WTC11 (cell line): ENCODE data around the gene PREP. TPM values are rescaled to one million over a fixed set of nuclear protein-coding genes. Genes with fewer than 3 reads are reported as not detected.

ENCODE experiments used
- ATAC-seq: fragments of 200-7000 bp; cut with Tn5 transposase; 2 replicates; pipeline ENCODE4 v1.10.0; 2021; ENCODE audit warnings: mild to moderate bottlenecking, moderate library complexity
- CTCF ChIA-PET: fragments of 300-600 bp; sonication (Branson Sonifier 250); formaldehyde crosslinking; loops from one replicate; lab custom pipeline; 2021; ENCODE audit warnings: antibody characterized with exemption; lab: Charles Lee
- POLR2A ChIA-PET: fragments of 350-600 bp; sonication (Branson Sonifier 250); formaldehyde crosslinking; loops from one replicate; lab custom pipeline; 2021; ENCODE audit warnings: antibody characterized with exemption; lab: Charles Lee
- DNase-seq: peaks from one replicate; pipeline ENCODE4 v3.0.0; 2021; ENCODE audit warnings: low spot score
- H3K27ac Mint-ChIP-seq: 2 replicates; pipeline ENCODE4 v1.8.0; 2021; ENCODE audit warnings: mixed read lengths
- H3K27me3 Mint-ChIP-seq: 2 replicates; pipeline ENCODE4 v1.8.0; 2021; ENCODE audit warnings: low read depth, mild to moderate bottlenecking, moderate library complexity, mixed read lengths
- H3K36me3 Mint-ChIP-seq: 2 replicates; pipeline ENCODE4 v1.8.0; 2021; ENCODE audit warnings: mixed read lengths
- H3K4me1 Mint-ChIP-seq: 2 replicates; pipeline ENCODE4 v1.8.0; 2022; ENCODE audit warnings: mixed read lengths
- H3K4me3 Mint-ChIP-seq: 2 replicates; pipeline ENCODE4 v1.8.0; 2021; ENCODE audit warnings: mild to moderate bottlenecking, moderate library complexity, mixed read lengths
- H3K9me3 Mint-ChIP-seq: 2 replicates; pipeline ENCODE4 v1.8.0; 2021; ENCODE audit warnings: mixed read lengths
- ATF1 ChIP-seq: sonication (generic); formaldehyde crosslinking; IDR thresholded peaks from 2 replicates; pipeline ENCODE4 v1.8.1; 2023; ENCODE audit warnings: mild to moderate bottlenecking, moderate library complexity, missing genetic modification reagents
- FOXJ3 ChIP-seq: sonication (generic); formaldehyde crosslinking; IDR thresholded peaks from 2 replicates; pipeline ENCODE4 v1.9.0; 2021; ENCODE audit warnings: missing genetic modification reagents, mild to moderate bottlenecking, borderline replicate concordance
- FOXP1 ChIP-seq: sonication (generic); formaldehyde crosslinking; IDR thresholded peaks from 2 replicates; pipeline ENCODE4 v1.8.0; 2022; ENCODE audit warnings: missing genetic modification reagents, mild to moderate bottlenecking, moderate library complexity, borderline replicate concordance
- GRHL2 ChIP-seq: fragments of 250-450 bp; sonication (Bioruptor Pico); IDR thresholded peaks from 2 replicates; pipeline ENCODE4 v1.8.0; 2022; ENCODE audit warnings: mild to moderate bottlenecking, moderate library complexity; ENCODE audit not compliant: insufficient replicate concordance, severe bottlenecking
- IRF2 ChIP-seq: sonication (generic); formaldehyde crosslinking; IDR thresholded peaks from 2 replicates; pipeline ENCODE4 v1.8.0; 2022; ENCODE audit warnings: low read depth, missing genetic modification reagents, borderline replicate concordance
- NFE2L1 ChIP-seq: sonication (generic); formaldehyde crosslinking; IDR thresholded peaks from 2 replicates; pipeline ENCODE4 v1.8.1; 2023; ENCODE audit warnings: missing genetic modification reagents
- NFYB ChIP-seq: sonication (generic); formaldehyde crosslinking; conservative IDR thresholded peaks from 2 replicates; pipeline ENCODE4 v1.8.0; 2022; ENCODE audit warnings: low read depth, missing genetic modification reagents
- OVOL2 ChIP-seq: fragments of 250-450 bp; sonication (Bioruptor Pico); IDR thresholded peaks from 2 replicates; pipeline ENCODE4 v1.9.0; 2021; ENCODE audit warnings: mild to moderate bottlenecking, borderline replicate concordance
- SOX15 ChIP-seq: fragments of 250-450 bp; sonication (Bioruptor Pico); IDR thresholded peaks from 2 replicates; pipeline ENCODE4 v1.9.0; 2021; ENCODE audit warnings: mild to moderate bottlenecking
- TEAD4 ChIP-seq: sonication (generic); formaldehyde crosslinking; IDR thresholded peaks from 2 replicates; pipeline ENCODE4 v1.8.0; 2022; ENCODE audit warnings: mild to moderate bottlenecking, missing genetic modification reagents
- ZNF121 ChIP-seq: sonication (generic); formaldehyde crosslinking; IDR thresholded peaks from 2 replicates; pipeline ENCODE4 v1.8.0; 2023; ENCODE audit warnings: missing genetic modification reagents
- ZNF219 ChIP-seq: sonication (generic); formaldehyde crosslinking; IDR thresholded peaks from 2 replicates; pipeline ENCODE4 v1.8.0; 2023; ENCODE audit warnings: missing genetic modification reagents, mild to moderate bottlenecking, borderline replicate concordance
- ZNF396 ChIP-seq: fragments of 250-450 bp; sonication (Bioruptor Pico); IDR thresholded peaks from 2 replicates; pipeline ENCODE4 v1.8.0; 2021; ENCODE audit warnings: mild to moderate bottlenecking, moderate library complexity, borderline replicate concordance
- total RNA-seq: library from RNA; stranded (reverse); gene quantifications from 3 replicates; pipeline ENCODE4 v1.2.3, GENCODE V29; 2021
- TF ChIP-seq, protein P1 (sequence below): sonication (generic); formaldehyde crosslinking; IDR thresholded peaks from 2 replicates; pipeline ENCODE4 v1.8.1; 2022; ENCODE audit warnings: mild to moderate bottlenecking, missing genetic modification reagents, moderate library complexity, borderline replicate concordance
- TF ChIP-seq, protein P2 (sequence below): sonication (generic); formaldehyde crosslinking; conservative IDR thresholded peaks from 2 replicates; pipeline ENCODE4 v1.8.1; 2023; ENCODE audit warnings: mild to moderate bottlenecking, low read depth, missing genetic modification reagents, moderate library complexity
- TF ChIP-seq, protein P3 (sequence below): fragments of 250-450 bp; sonication (Bioruptor Pico); IDR thresholded peaks from 2 replicates; pipeline ENCODE4 v1.9.0; 2021; ENCODE audit warnings: mild to moderate bottlenecking, borderline replicate concordance
- TF ChIP-seq, protein P4 (sequence below): sonication (generic); formaldehyde crosslinking; IDR thresholded peaks from 2 replicates; pipeline ENCODE4 v1.8.1; 2023; ENCODE audit warnings: mild to moderate bottlenecking, missing genetic modification reagents, moderate library complexity
- TF ChIP-seq, protein P5 (sequence below): sonication (generic); formaldehyde crosslinking; IDR thresholded peaks from 2 replicates; pipeline ENCODE4 v1.8.0; 2023; ENCODE audit warnings: missing genetic modification reagents

PREP gene
- total RNA-seq, 1 experiment from 2014 or later: 58.8 TPM

DNA sequence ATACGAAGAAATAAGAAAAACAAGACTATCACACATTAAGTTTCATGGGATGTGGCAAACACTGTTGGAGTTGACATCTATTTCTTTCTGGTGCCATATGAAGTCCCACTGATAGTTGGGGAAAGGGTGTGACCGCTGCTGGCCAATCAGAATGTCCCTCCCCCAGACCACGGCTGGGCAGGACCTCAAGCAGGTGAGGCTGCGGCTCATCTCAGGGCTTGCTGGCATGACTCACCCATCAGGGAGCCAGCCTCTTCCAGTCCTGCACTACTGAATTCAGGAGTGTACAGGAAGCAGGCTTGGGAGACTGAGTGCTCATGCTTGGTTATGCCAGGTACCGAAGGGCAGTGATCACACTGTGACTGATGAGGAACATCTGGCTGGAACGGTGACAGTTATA is 18.9 kb downstream of the PREP start:
- no peaks in the 10 kb centered on the region for H3K27me3 Mint-ChIP-seq
- H3K36me3 Mint-ChIP-seq: peaks cover 5% of the 10 kb centered on the region
- POLR2A ChIA-PET: no interaction called here
- H3K4me3 Mint-ChIP-seq: no peak overlapping the region
- DNase-seq: no peak
- ATAC-seq: peak; percentile 41; the same call in 1 of the 2 replicates
- H3K27ac Mint-ChIP-seq: peak overlapping the region; percentile 38; the same call in 1 of the 2 replicates
- H3K9me3 Mint-ChIP-seq: no peaks in the 10 kb centered on the region
- CTCF ChIA-PET: no interaction called here
- TF ChIP-seq TEAD4 (CRISPR knock-in tag) (no peak), FOXJ3 (no peak), ATF1 (CRISPR knock-in tag) (no peak), OVOL2 (no peak), ZNF219 (CRISPR knock-in tag) (no peak), IRF2 (CRISPR knock-in tag) (no peak), ZNF396 (CRISPR knock-in tag) (no peak), GRHL2 (CRISPR knock-in tag) (no peak), NFYB (CRISPR knock-in tag) (no peak), ZNF121 (no peak), NFE2L1 (CRISPR knock-in tag) (no peak), FOXP1 (CRISPR knock-in tag) (no peak), SOX15 (CRISPR knock-in tag) (no peak)
- TF ChIP-seq, protein P1, sequence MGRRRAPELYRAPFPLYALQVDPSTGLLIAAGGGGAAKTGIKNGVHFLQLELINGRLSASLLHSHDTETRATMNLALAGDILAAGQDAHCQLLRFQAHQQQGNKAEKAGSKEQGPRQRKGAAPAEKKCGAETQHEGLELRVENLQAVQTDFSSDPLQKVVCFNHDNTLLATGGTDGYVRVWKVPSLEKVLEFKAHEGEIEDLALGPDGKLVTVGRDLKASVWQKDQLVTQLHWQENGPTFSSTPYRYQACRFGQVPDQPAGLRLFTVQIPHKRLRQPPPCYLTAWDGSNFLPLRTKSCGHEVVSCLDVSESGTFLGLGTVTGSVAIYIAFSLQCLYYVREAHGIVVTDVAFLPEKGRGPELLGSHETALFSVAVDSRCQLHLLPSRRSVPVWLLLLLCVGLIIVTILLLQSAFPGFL (CRISPR knock-in tag): no peak
- TF ChIP-seq, protein P2, sequence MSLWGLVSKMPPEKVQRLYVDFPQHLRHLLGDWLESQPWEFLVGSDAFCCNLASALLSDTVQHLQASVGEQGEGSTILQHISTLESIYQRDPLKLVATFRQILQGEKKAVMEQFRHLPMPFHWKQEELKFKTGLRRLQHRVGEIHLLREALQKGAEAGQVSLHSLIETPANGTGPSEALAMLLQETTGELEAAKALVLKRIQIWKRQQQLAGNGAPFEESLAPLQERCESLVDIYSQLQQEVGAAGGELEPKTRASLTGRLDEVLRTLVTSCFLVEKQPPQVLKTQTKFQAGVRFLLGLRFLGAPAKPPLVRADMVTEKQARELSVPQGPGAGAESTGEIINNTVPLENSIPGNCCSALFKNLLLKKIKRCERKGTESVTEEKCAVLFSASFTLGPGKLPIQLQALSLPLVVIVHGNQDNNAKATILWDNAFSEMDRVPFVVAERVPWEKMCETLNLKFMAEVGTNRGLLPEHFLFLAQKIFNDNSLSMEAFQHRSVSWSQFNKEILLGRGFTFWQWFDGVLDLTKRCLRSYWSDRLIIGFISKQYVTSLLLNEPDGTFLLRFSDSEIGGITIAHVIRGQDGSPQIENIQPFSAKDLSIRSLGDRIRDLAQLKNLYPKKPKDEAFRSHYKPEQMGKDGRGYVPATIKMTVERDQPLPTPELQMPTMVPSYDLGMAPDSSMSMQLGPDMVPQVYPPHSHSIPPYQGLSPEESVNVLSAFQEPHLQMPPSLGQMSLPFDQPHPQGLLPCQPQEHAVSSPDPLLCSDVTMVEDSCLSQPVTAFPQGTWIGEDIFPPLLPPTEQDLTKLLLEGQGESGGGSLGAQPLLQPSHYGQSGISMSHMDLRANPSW (CRISPR knock-in tag): no peak
- TF ChIP-seq, protein P3, sequence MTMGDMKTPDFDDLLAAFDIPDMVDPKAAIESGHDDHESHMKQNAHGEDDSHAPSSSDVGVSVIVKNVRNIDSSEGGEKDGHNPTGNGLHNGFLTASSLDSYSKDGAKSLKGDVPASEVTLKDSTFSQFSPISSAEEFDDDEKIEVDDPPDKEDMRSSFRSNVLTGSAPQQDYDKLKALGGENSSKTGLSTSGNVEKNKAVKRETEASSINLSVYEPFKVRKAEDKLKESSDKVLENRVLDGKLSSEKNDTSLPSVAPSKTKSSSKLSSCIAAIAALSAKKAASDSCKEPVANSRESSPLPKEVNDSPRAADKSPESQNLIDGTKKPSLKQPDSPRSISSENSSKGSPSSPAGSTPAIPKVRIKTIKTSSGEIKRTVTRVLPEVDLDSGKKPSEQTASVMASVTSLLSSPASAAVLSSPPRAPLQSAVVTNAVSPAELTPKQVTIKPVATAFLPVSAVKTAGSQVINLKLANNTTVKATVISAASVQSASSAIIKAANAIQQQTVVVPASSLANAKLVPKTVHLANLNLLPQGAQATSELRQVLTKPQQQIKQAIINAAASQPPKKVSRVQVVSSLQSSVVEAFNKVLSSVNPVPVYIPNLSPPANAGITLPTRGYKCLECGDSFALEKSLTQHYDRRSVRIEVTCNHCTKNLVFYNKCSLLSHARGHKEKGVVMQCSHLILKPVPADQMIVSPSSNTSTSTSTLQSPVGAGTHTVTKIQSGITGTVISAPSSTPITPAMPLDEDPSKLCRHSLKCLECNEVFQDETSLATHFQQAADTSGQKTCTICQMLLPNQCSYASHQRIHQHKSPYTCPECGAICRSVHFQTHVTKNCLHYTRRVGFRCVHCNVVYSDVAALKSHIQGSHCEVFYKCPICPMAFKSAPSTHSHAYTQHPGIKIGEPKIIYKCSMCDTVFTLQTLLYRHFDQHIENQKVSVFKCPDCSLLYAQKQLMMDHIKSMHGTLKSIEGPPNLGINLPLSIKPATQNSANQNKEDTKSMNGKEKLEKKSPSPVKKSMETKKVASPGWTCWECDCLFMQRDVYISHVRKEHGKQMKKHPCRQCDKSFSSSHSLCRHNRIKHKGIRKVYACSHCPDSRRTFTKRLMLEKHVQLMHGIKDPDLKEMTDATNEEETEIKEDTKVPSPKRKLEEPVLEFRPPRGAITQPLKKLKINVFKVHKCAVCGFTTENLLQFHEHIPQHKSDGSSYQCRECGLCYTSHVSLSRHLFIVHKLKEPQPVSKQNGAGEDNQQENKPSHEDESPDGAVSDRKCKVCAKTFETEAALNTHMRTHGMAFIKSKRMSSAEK (CRISPR knock-in tag): no peak
- TF ChIP-seq, protein P4, sequence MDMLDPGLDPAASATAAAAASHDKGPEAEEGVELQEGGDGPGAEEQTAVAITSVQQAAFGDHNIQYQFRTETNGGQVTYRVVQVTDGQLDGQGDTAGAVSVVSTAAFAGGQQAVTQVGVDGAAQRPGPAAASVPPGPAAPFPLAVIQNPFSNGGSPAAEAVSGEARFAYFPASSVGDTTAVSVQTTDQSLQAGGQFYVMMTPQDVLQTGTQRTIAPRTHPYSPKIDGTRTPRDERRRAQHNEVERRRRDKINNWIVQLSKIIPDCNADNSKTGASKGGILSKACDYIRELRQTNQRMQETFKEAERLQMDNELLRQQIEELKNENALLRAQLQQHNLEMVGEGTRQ (CRISPR knock-in tag): no peak
- TF ChIP-seq, protein P5, sequence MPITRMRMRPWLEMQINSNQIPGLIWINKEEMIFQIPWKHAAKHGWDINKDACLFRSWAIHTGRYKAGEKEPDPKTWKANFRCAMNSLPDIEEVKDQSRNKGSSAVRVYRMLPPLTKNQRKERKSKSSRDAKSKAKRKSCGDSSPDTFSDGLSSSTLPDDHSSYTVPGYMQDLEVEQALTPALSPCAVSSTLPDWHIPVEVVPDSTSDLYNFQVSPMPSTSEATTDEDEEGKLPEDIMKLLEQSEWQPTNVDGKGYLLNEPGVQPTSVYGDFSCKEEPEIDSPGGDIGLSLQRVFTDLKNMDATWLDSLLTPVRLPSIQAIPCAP (CRISPR knock-in tag): no peak
- peaks cover 18% of the 10 kb centered on the region for H3K4me1 Mint-ChIP-seq
